H1 (cell line): Measurements from ENCODE around the gene SNAPC2. TPM values are rescaled to one million over a fixed set of nuclear protein-coding genes. Genes with fewer than 3 reads are reported as not detected.

ENCODE experiments used
- BCL11A ChIP-seq, 2 experiments: IDR thresholded peaks; one replicate each; pipeline ENCODE4 v1.6.1; 2011; ENCODE audit warnings: low read depth in 2 of 2, low read length in 2 of 2, mild to moderate bottlenecking in 2 of 2
- CBX5 ChIP-seq: fragments of 300-800, 300-1000 bp; sonication (generic); IDR thresholded peaks from 2 replicates; pipeline ENCODE4 v1.7.1; 2016; ENCODE audit warnings: antibody characterized with exemption, low read length, low read depth
- CHD2 ChIP-seq: IDR thresholded peaks from 2 replicates; pipeline ENCODE4 v1.6.1; 2012; ENCODE audit warnings: low read length, improper control_type of control experiment
- CREB1 ChIP-seq: IDR thresholded peaks from 2 replicates; pipeline ENCODE4 v1.6.1; 2012; ENCODE audit warnings: inconsistent platforms
- EGR1 ChIP-seq: IDR thresholded peaks from 2 replicates; pipeline ENCODE4 v1.6.1; 2011; ENCODE audit warnings: low read depth, low read length, borderline replicate concordance
- GTF2F1 ChIP-seq: IDR thresholded peaks from 2 replicates; pipeline ENCODE4 v1.6.1; 2012; ENCODE audit warnings: low read depth, low read length, improper control_type of control experiment, borderline replicate concordance
- HDAC2 ChIP-seq, 2 experiments: fragments of 300-600 bp in 1 of 2; sonication (generic) in 1 of 2; IDR thresholded peaks; 2 replicates each; pipeline ENCODE4 v1.6.1; 2011 to 2012; ENCODE audit warnings: low read depth in 2 of 2, low read length in 2 of 2, mild to moderate bottlenecking in 2 of 2, moderate library complexity in 2 of 2, borderline replicate concordance in 1 of 2, inconsistent platforms in 1 of 2
- JUN ChIP-seq: IDR thresholded peaks from 2 replicates; pipeline ENCODE4 v1.6.1; 2011; ENCODE audit warnings: low read depth, mild to moderate bottlenecking, improper control_type of control experiment, low read length
- JUND ChIP-seq: IDR thresholded peaks from 2 replicates; pipeline ENCODE4 v1.6.1; 2011; ENCODE audit warnings: mild to moderate bottlenecking, improper control_type of control experiment, low read length
- KDM1A ChIP-seq: fragments of 200-600, 300-600 bp; sonication (generic); IDR thresholded peaks from 2 replicates; pipeline ENCODE4 v1.7.1; 2016; ENCODE audit warnings: mild to moderate bottlenecking, low read length, borderline replicate concordance
- NANOG ChIP-seq: IDR thresholded peaks from 2 replicates; pipeline ENCODE4 v1.6.1; 2011; ENCODE audit warnings: low read length, low read depth, mild to moderate bottlenecking, inconsistent platforms; ENCODE audit not compliant: insufficient read depth, poor library complexity, severe bottlenecking
- PHF8 ChIP-seq: fragments of 200-600 bp; sonication (generic); conservative IDR thresholded peaks from 2 replicates; pipeline ENCODE4 v1.7.1; 2012; ENCODE audit warnings: low read depth, mild to moderate bottlenecking, inconsistent platforms, low read length, moderate library complexity
- RNF2 ChIP-seq: fragments of 200-900, 300-1000 bp; sonication (generic); IDR thresholded peaks from 2 replicates; pipeline ENCODE4 v1.7.1; 2016; ENCODE audit warnings: borderline replicate concordance, low read depth, mild to moderate bottlenecking, antibody characterized with exemption, low read length; ENCODE audit not compliant: poor library complexity, severe bottlenecking; ENCODE audit errors: missing control alignments
- RXRA ChIP-seq: IDR thresholded peaks from 2 replicates; pipeline ENCODE4 v1.6.1; 2011; ENCODE audit warnings: low read depth, mild to moderate bottlenecking, low read length, moderate library complexity; ENCODE audit not compliant: insufficient read depth
- SRF ChIP-seq: IDR thresholded peaks from 2 replicates; pipeline ENCODE4 v1.6.1; 2011; ENCODE audit warnings: mild to moderate bottlenecking, low read depth, low read length, moderate library complexity
- TBP ChIP-seq: IDR thresholded peaks from 2 replicates; pipeline ENCODE4 v1.6.1; 2011; ENCODE audit warnings: low read depth, low read length, improper control_type of control experiment
- TEAD4 ChIP-seq: IDR thresholded peaks from 2 replicates; pipeline ENCODE4 v1.6.1; 2012; ENCODE audit warnings: low read depth, low read length, inconsistent platforms, mixed read lengths
- polyA plus RNA-seq, 7 experiments: library from polyadenylated mRNA; depleted of rRNA in 3 of 7; stranded (reverse) in 5 of 7; unstranded in 2 of 7; fragments of >200 nt in 5 of 7; fragments of 200-250 nt in 2 of 7; gene quantifications; 1 replicate in 5 of 7; 2 replicates in 1 of 7; 4 replicates in 1 of 7; pipeline versions ENCODE4 v1.2.1 to v1.2.3, GENCODE V29; 2011 to 2013; ENCODE audit warnings: missing spikeins in 2 of 7, mixed read lengths in 2 of 7
- total RNA-seq: library from RNA; stranded (reverse); fragmentation: NEBNext Ultra II Directional; extraction: Animal tissue kit (Norgen Biotek cat#: 25700); gene quantifications from 2 replicates; pipeline ENCODE4 v1.2.1, GENCODE V29; 2021
- TF ChIP-seq, protein P1 (sequence below): IDR thresholded peaks from 2 replicates; pipeline ENCODE4 v1.6.1; 2012; ENCODE audit warnings: inconsistent platforms
- TF ChIP-seq, protein P2 (sequence below), 3 experiments: IDR thresholded peaks; 1 replicate in 2 of 3; 2 replicates in 1 of 3; pipeline versions ENCODE4 v1.5.1 to v1.6.1; 2011; ENCODE audit warnings: low read length in 3 of 3, mild to moderate bottlenecking in 3 of 3, inconsistent platforms in 2 of 3, low read depth in 1 of 3, moderate library complexity in 1 of 3; ENCODE audit not compliant: insufficient read depth in 1 of 3; ENCODE audit errors: control extremely low read depth in 1 of 3
- TF ChIP-seq, protein P3 (sequence below): IDR thresholded peaks from 2 replicates; pipeline ENCODE4 v1.6.1; 2012; ENCODE audit warnings: inconsistent platforms

SNAPC2 gene
- total and polyA plus RNA-seq, 2 of the 8 experiments (the other 6 are each of a cell fraction or from before 2014, with no cell fraction given): 18.2 to 20.3 TPM

DNA sequence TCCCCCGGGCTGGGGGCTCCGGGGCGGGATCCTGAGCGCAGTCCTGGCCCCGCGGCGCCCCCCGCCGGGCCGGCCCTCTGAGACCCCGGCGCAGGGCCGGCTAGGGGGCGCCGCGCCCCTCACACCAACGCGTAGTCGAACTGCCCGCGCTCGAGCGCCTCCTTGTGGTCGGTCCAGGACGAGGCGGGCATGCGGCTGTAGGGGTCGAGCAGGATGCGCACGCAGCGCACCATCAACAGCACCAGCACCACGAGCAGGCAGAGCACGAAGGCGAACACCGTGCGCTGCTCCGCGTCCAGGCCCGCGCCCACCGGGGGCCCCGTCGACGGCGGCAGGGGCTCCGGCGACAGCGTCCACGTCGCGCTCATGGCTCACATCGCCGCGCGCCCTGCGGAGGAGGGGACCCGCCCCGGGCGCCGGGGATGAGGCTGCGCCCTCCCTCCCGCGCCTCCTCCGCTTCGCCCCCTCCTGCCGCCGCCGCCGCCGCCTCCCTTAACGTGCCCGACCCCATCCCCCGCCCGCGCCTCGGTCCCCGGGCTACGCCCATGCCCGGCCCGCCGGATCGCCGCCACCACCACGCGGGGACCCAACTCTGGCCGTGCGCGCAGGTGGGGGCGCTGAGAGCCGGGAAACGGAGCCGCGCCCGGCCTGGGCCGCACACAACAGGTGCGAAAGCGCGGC lies 5.2 kb downstream of the SNAPC2 start (continued):
- TF ChIP-seq HDAC2 (IDR thresholded peaks at IDR 0.05; ENCODE audit: borderline replicate concordance in 1 of 2, low read depth in 2 of 2, low read length in 2 of 2) (peak; percentile 72 to 81; a peak in 3 of 4 replicates), JUN (0 out of 2 replicates have a peak, but pooled peaks have one; percentile 4), JUND (no peak), CHD2 (no peak), TEAD4 (peak; percentile 50; the same call in 1 of the 2 replicates), NANOG (peak; percentile 14), TBP (peak; percentile 50; the same call in 1 of the 2 replicates), RXRA (no peak), PHF8 (peak; percentile 51), GTF2F1 (no peak), CBX5 (no peak), BCL11A (IDR thresholded peaks at IDR 0.05; ENCODE audit: low read depth in 2 of 2, low read length in 2 of 2) (no peak), SRF (no peak), CREB1 (peak; percentile 70), KDM1A (0 out of 2 replicates have a peak, but pooled peaks have one; percentile 29), RNF2 (peak; percentile 54), EGR1 (no peak)
- TF ChIP-seq, protein P1, sequence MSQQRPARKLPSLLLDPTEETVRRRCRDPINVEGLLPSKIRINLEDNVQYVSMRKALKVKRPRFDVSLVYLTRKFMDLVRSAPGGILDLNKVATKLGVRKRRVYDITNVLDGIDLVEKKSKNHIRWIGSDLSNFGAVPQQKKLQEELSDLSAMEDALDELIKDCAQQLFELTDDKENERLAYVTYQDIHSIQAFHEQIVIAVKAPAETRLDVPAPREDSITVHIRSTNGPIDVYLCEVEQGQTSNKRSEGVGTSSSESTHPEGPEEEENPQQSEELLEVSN: peak; percentile 97
- TF ChIP-seq, protein P2, sequence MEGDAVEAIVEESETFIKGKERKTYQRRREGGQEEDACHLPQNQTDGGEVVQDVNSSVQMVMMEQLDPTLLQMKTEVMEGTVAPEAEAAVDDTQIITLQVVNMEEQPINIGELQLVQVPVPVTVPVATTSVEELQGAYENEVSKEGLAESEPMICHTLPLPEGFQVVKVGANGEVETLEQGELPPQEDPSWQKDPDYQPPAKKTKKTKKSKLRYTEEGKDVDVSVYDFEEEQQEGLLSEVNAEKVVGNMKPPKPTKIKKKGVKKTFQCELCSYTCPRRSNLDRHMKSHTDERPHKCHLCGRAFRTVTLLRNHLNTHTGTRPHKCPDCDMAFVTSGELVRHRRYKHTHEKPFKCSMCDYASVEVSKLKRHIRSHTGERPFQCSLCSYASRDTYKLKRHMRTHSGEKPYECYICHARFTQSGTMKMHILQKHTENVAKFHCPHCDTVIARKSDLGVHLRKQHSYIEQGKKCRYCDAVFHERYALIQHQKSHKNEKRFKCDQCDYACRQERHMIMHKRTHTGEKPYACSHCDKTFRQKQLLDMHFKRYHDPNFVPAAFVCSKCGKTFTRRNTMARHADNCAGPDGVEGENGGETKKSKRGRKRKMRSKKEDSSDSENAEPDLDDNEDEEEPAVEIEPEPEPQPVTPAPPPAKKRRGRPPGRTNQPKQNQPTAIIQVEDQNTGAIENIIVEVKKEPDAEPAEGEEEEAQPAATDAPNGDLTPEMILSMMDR (IDR thresholded peaks at IDR 0.05; ENCODE audit: control extremely low read depth in 1 of 3, insufficient read depth in 1 of 3, low read depth in 1 of 3, low read length in 3 of 3): peak; percentile 96 to 99 (median 98)
- TF ChIP-seq, protein P3, sequence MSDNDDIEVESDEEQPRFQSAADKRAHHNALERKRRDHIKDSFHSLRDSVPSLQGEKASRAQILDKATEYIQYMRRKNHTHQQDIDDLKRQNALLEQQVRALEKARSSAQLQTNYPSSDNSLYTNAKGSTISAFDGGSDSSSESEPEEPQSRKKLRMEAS: peak; percentile 99
